ENCODE results near the gene RBM5. TPM values are rescaled to one million over a fixed set of nuclear protein-coding genes. Genes with fewer than 3 reads are reported as not detected.

RBM5 gene
- total RNA-seq, 3 donors from 2014 or later: 128 to 183 (median 158) TPM

DNA sequence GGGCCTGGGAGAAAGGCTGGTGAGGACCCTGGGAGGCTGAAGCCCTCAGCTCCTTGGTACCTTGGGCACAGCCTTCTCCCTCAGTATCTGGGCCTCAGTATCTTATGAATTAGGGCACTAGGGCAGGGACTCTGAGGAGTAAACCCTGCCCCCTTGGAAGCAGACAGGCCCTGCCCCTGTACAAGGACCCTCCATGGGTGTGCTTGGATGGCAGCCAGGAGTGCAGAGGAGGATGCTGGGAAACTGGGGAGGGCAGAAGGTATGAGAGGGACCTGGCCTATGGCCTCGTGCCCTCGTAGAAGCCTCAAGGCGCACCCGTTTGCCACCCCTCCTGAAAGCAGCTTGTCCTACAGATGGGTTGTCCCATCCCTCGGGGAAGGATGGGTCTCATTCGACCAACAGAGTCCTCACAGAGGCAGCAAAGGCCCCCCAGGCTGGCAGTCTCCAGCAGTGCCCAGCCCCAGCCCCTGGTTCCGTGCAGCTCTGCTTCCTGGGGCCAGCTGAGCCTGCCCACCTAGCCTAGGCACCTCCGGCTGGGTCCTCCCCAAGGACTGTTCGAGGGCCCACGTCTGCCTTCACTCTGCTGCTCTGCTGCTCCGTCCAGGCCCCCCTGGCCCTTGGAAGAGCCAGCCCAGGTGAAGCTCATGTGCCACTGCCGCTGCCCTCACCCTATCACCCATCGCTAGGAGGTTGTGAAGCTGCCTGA lies 51.2 kb downstream of the RBM5 start:
- Histone ChIP-seq H3K9me3 (no peaks in the 10 kb centered on the region), H3K36me3 (ENCODE audit: low read depth) (no peaks in the 10 kb centered on the region), H3K4me1 (ENCODE audit: low read depth) (no peaks in the 10 kb centered on the region), H3K4me3 (no peak overlapping the region)
- no peak for ATAC-seq
- TF ChIP-seq, protein P1, sequence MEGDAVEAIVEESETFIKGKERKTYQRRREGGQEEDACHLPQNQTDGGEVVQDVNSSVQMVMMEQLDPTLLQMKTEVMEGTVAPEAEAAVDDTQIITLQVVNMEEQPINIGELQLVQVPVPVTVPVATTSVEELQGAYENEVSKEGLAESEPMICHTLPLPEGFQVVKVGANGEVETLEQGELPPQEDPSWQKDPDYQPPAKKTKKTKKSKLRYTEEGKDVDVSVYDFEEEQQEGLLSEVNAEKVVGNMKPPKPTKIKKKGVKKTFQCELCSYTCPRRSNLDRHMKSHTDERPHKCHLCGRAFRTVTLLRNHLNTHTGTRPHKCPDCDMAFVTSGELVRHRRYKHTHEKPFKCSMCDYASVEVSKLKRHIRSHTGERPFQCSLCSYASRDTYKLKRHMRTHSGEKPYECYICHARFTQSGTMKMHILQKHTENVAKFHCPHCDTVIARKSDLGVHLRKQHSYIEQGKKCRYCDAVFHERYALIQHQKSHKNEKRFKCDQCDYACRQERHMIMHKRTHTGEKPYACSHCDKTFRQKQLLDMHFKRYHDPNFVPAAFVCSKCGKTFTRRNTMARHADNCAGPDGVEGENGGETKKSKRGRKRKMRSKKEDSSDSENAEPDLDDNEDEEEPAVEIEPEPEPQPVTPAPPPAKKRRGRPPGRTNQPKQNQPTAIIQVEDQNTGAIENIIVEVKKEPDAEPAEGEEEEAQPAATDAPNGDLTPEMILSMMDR (IDR thresholded peaks at IDR 0.05): no peak
- intact Hi-C loops (cut with DNase I, micrococcal nuclease): no loop called here
- no peak for DNase-seq

DNA sequence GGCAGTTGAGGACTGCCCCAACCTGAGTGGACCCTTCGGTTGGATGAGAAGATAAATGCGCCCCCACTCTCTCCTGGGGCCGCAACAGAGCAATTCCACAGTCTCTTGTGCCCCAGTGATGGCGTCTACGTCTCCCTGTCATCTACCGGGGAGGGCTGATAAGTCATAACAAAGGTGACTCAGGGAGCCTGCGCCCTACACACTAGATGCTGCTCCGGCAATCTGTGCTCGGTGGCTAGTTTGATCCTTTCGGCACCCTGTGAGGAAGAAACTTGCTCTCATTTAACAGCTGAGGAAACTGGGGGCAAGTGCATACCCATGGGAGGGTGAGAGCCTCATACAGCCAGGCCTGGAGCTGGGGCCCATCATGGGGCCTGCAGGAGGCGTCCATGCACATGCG lies 52.3 kb downstream of the RBM5 start:
- ATAC-seq: no peak
- no peak for DNase-seq
- Histone ChIP-seq H3K4me3 (no peak overlapping the region), H3K4me1 (ENCODE audit: low read depth) (no peaks in the 10 kb centered on the region), H3K36me3 (ENCODE audit: low read depth) (no peaks in the 10 kb centered on the region), H3K9me3 (no peaks in the 10 kb centered on the region)
- intact Hi-C loops (cut with DNase I, micrococcal nuclease): no loop called here
- TF ChIP-seq, protein P1 (IDR thresholded peaks at IDR 0.05): no peak

DNA sequence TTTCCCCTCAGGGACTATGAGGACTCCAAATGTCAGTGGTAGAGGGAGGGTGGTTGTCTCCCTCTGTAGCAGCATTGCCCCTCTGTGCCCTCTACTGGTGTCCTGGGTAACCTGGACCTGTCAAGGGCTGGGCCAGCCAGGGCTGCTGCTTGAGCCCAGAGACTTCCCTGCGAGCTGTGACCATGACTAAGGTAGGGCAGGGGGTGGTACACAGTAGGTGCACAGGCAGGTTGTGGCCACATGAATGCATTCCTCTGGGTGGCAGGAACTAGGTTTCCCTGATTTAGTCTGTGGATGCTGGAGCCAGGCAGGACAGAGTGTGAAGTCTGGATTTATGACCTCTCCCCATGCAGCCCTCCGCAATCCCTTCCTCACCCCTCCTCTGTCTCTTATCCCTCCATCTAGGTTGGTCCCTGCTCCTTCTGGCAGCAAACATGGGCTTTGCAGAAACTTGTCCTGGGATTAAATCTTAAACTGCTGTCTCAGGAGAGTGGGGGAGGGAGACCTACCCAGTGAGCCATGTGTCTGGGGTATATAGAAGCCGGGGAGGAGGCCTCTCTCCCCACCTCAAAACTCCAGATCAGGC lies 57.7 kb downstream of the RBM5 start:
- DNase-seq (no peak), ATAC-seq (peak; percentile 15)
- no peaks in the 10 kb centered on the region for H3K4me1 ChIP-seq (ENCODE audit: low read depth)
- TF ChIP-seq, protein P1 (IDR thresholded peaks at IDR 0.05): no peak
- no peak overlapping the region for H3K4me3 ChIP-seq
- H3K36me3 ChIP-seq (ENCODE audit: low read depth): no peaks in the 10 kb centered on the region
- H3K9me3 ChIP-seq: no peaks in the 10 kb centered on the region
- intact Hi-C loops (cut with DNase I, micrococcal nuclease): no loop called here

DNA sequence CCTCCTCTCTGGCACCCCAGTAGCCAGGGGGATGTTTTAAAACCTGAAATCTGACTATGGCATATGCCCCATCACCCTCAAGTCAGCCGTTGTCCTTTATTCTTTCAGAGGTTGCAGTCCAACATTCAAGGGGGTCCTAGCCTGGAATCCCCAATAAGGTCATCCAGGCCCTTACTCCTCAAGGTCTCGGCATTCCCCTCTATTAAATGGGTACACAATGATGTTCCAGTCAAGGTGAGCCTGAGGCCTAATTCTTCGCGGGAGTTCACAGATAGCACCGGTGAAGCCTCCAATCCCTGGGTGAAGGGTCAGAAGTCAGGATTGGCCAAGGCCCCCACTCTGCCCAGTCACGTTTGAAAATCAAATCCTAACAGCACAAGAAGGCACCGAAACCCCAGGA lies 58.3 kb downstream of the RBM5 start:
- Histone ChIP-seq H3K9me3 (no peaks in the 10 kb centered on the region), H3K4me3 (no peak overlapping the region), H3K36me3 (ENCODE audit: low read depth) (no peaks in the 10 kb centered on the region), H3K4me1 (ENCODE audit: low read depth) (no peaks in the 10 kb centered on the region)
- ATAC-seq (no peak), DNase-seq (no peak)
- TF ChIP-seq, protein P1 (IDR thresholded peaks at IDR 0.05): no peak
- intact Hi-C loops (cut with DNase I, micrococcal nuclease): no loop called here

DNA sequence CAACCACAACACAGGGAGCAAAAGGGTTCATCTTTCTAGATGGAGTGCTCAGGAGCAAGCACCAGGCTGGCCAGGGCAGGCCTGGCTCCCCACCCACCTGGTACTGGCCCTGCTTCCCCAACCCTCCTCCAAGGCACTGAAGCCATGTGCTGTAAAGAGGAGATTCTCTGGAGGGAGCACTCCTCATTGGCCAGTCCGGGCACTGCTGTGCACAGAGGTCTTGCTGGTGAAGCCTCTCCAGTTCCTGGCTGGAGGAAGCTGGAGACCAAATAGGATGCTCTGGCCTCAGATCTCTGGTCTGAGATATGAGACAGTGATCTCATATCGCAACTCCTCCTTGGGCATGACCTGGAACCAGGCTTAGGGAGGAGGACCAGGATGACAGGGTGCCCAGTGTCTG lies 58.7 kb downstream of the RBM5 start:
- Histone ChIP-seq H3K4me3 (no peak overlapping the region), H3K4me1 (ENCODE audit: low read depth) (no peaks in the 10 kb centered on the region), H3K36me3 (ENCODE audit: low read depth) (no peaks in the 10 kb centered on the region), H3K9me3 (no peaks in the 10 kb centered on the region)
- DNase-seq: no peak
- intact Hi-C loops (cut with DNase I, micrococcal nuclease): no loop called here
- ATAC-seq: no peak
- TF ChIP-seq, protein P1 (IDR thresholded peaks at IDR 0.05): no peak
